Measurements from ENCODE around the gene ADAM19.

The ADAM19 gene

DNA sequence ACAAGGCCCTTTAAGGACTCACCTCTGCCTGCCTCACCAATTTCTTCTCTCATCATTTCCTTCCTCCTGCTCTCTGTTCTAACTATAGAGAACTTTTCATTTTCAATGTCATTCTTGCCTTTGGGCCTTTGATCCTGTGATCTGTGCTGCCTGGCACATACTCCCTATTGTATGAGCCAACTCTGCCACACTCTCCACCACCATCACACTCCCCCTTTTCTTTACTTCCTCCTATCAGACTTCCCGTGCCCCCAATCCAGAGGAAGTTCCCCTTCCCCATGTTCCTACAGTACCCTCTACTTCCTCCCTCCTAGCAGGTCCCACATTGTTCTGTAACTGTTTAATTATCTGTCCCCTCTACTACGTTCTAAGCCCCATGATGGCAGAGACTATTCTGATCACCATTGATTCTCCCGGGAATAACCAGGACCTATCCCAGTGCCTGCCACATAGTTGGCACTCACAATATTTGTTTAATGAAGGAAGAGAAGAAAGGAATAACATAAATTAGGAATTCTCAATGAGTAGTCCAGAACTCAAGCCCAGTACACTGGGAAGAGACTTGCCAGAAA lies 27.5 kb downstream of the ADAM19 start:
- WGBS = 95% methylated on average over 3 of the region's 3 CpGs
- no peaks in the 10 kb centered on the region for H3K9me3 ChIP-seq (ENCODE audit: insufficient read depth, low read depth, low read length)
- no peak overlapping the region for H3K9ac ChIP-seq (ENCODE audit: low read depth, low read length)
- H3K4me3 ChIP-seq (ENCODE audit: low read length) = no peak overlapping the region
- no peak overlapping the region for H3K27ac ChIP-seq (ENCODE audit: low read depth, low read length)
- H3K4me1 ChIP-seq (ENCODE audit: insufficient read depth, low read length) = peaks cover 12% of the 10 kb centered on the region; the same call in 1 of the 2 replicates
- no peaks in the 10 kb centered on the region for H3K27me3 ChIP-seq (ENCODE audit: insufficient read depth, low read length)
- H3K36me3 ChIP-seq (ENCODE audit: insufficient read depth, low read length) = peaks cover 2% of the 10 kb centered on the region; the same call in 1 of the 2 replicates

- peaks cover 16% of the 10 kb centered on the region; the same call in 1 of the 2 replicates for H3K4me1 ChIP-seq (ENCODE audit: insufficient read depth, low read length)
- no peak overlapping the region for H3K4me3 ChIP-seq (ENCODE audit: low read length)
- H3K9me3 ChIP-seq (ENCODE audit: insufficient read depth, low read depth, low read length) = no peaks in the 10 kb centered on the region
- 84% methylated on average over 6 of the region's 6 CpGs for WGBS
- H3K27me3 ChIP-seq (ENCODE audit: insufficient read depth, low read length) = no peaks in the 10 kb centered on the region
- H3K27ac ChIP-seq (ENCODE audit: low read depth, low read length) = no peak overlapping the region; the same call in 1 of the 2 replicates
- H3K9ac ChIP-seq (ENCODE audit: low read depth, low read length) = no peak overlapping the region
- no peaks in the 10 kb centered on the region for H3K36me3 ChIP-seq (ENCODE audit: insufficient read depth, low read length)
Observed at GRCh38 chr5:157546456-157547100, 29.0 kb downstream of the ADAM19 start.

GRCh38 chr5:157545610-157546310 lies 29.8 kb downstream of the ADAM19 start:
- Histone ChIP-seq H3K9me3 (ENCODE audit: insufficient read depth, low read depth, low read length) (no peaks in the 10 kb centered on the region), H3K4me3 (ENCODE audit: low read length) (no peak overlapping the region), H3K27me3 (ENCODE audit: insufficient read depth, low read length) (no peaks in the 10 kb centered on the region), H3K4me1 (ENCODE audit: insufficient read depth, low read length) (peaks cover 24% of the 10 kb centered on the region; the same call in 1 of the 2 replicates), H3K27ac (ENCODE audit: low read depth, low read length) (no peak overlapping the region), H3K9ac (ENCODE audit: low read depth, low read length) (no peak overlapping the region), H3K36me3 (ENCODE audit: insufficient read depth, low read length) (no peaks in the 10 kb centered on the region)
- 93% methylated on average over 4 of the region's 4 CpGs for WGBS

DNA sequence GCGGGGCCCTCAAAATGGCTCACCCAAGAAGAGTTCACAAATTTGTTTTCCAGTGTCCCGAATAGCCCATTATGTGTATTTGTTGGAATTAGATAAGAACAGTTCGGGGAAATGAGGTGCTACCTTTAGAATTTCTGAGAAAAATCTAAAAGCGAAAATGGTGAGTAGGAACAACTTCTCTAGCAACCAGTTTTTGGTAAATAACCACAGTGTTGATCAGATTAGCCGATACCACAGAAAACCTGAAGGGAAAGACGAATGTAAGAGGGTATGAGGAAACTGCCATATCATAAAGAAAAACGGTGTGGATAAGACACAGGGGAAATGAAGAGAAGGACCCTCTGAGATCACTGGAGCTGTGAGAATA lies 31.0 kb downstream of the ADAM19 start:
- Histone ChIP-seq H3K27me3 (ENCODE audit: insufficient read depth, low read length) (no peaks in the 10 kb centered on the region), H3K9ac (ENCODE audit: low read depth, low read length) (no peak overlapping the region), H3K27ac (ENCODE audit: low read depth, low read length) (no peak overlapping the region), H3K9me3 (ENCODE audit: insufficient read depth, low read depth, low read length) (no peaks in the 10 kb centered on the region), H3K36me3 (ENCODE audit: insufficient read depth, low read length) (no peaks in the 10 kb centered on the region), H3K4me3 (ENCODE audit: low read length) (no peak overlapping the region), H3K4me1 (ENCODE audit: insufficient read depth, low read length) (peaks cover 19% of the 10 kb centered on the region; the same call in 1 of the 2 replicates)
- WGBS = 94% methylated on average over 7 of the region's 7 CpGs

GRCh38 chr5:157543825-157544622 lies 31.6 kb downstream of the ADAM19 start:
- no peaks in the 10 kb centered on the region for H3K36me3 ChIP-seq (ENCODE audit: insufficient read depth, low read length)
- no peaks in the 10 kb centered on the region for H3K9me3 ChIP-seq (ENCODE audit: insufficient read depth, low read depth, low read length)
- 93% methylated on average over 10 of the region's 10 CpGs for WGBS
- H3K4me3 ChIP-seq (ENCODE audit: low read length) = no peak overlapping the region
- no peaks in the 10 kb centered on the region for H3K27me3 ChIP-seq (ENCODE audit: insufficient read depth, low read length)
- H3K4me1 ChIP-seq (ENCODE audit: insufficient read depth, low read length) = peaks cover 16% of the 10 kb centered on the region; the same call in 1 of the 2 replicates
- H3K27ac ChIP-seq (ENCODE audit: low read depth, low read length) = no peak overlapping the region
- H3K9ac ChIP-seq (ENCODE audit: low read depth, low read length) = no peak overlapping the region

- Histone ChIP-seq H3K27me3 (ENCODE audit: insufficient read depth, low read length) (no peaks in the 10 kb centered on the region), H3K4me3 (ENCODE audit: low read length) (no peak overlapping the region), H3K27ac (ENCODE audit: low read depth, low read length) (no peak overlapping the region), H3K9me3 (ENCODE audit: insufficient read depth, low read depth, low read length) (no peaks in the 10 kb centered on the region), H3K9ac (ENCODE audit: low read depth, low read length) (no peak overlapping the region), H3K4me1 (ENCODE audit: insufficient read depth, low read length) (peaks cover 16% of the 10 kb centered on the region; the same call in 1 of the 2 replicates), H3K36me3 (ENCODE audit: insufficient read depth, low read length) (peaks cover 3% of the 10 kb centered on the region; the same call in 1 of the 2 replicates)
- 90% methylated on average over 12 of the region's 14 CpGs for WGBS
Observed at GRCh38 chr5:157542282-157543000, 33.1 kb downstream of the ADAM19 start.

DNA sequence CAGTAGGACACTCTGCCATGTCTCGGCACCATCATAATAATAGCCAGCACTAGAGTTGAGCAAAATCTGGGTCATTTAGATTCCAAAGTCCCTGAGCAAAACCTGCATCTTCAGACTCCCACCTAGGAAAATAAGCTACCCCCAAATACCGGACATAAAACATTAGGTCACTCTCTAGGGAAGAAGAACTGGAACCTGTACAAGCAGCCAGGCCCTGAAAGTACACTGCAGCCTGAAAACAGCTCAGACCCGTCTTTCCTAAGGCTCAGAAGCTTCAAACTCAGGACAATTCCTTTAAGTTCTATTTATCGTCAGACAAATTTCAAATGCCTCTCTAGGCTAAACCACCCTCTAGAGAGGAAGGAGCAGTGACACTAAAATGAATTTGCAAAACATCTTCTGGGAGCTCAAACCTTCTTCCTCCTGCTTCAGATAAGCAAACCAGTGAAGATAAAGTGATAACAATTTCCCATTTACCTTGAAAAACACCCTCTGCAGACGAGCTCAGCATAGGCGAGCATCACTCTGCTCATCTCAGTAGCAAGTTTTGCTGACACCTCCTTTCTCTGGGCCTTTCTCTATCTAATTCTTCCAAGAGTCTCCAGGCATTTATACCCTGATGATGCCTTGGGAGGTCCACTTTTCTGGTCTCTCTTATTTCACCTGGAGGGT lies 34.0 kb downstream of the ADAM19 start:
- WGBS = 87% methylated on average over 6 of the region's 6 CpGs
- no peak overlapping the region for H3K4me3 ChIP-seq (ENCODE audit: low read length)

GRCh38 chr5:157540707-157541446 lies 34.7 kb downstream of the ADAM19 start:
- H3K9ac ChIP-seq (ENCODE audit: low read depth, low read length) = no peak overlapping the region
- H3K36me3 ChIP-seq (ENCODE audit: insufficient read depth, low read length) = peaks cover 13% of the 10 kb centered on the region
- 80% methylated on average over 11 of the region's 11 CpGs for WGBS
- no peaks in the 10 kb centered on the region for H3K9me3 ChIP-seq (ENCODE audit: insufficient read depth, low read depth, low read length)
- no peaks in the 10 kb centered on the region for H3K27me3 ChIP-seq (ENCODE audit: insufficient read depth, low read length)
- H3K27ac ChIP-seq (ENCODE audit: low read depth, low read length) = no peak overlapping the region
- H3K4me1 ChIP-seq (ENCODE audit: insufficient read depth, low read length) = peaks cover 14% of the 10 kb centered on the region; the same call in 1 of the 2 replicates
- no peak overlapping the region for H3K4me3 ChIP-seq (ENCODE audit: low read length)

More for the DNA sequence above, 34.0 kb downstream of the ADAM19 start:
- H3K27me3 ChIP-seq (ENCODE audit: insufficient read depth, low read length) = no peaks in the 10 kb centered on the region
- no peak overlapping the region for H3K27ac ChIP-seq (ENCODE audit: low read depth, low read length)
- H3K36me3 ChIP-seq (ENCODE audit: insufficient read depth, low read length) = peaks cover 11% of the 10 kb centered on the region
- no peak overlapping the region for H3K9ac ChIP-seq (ENCODE audit: low read depth, low read length)
- no peaks in the 10 kb centered on the region for H3K9me3 ChIP-seq (ENCODE audit: insufficient read depth, low read depth, low read length)
- peaks cover 15% of the 10 kb centered on the region; the same call in 1 of the 2 replicates for H3K4me1 ChIP-seq (ENCODE audit: insufficient read depth, low read length)

GRCh38 chr5:157540124-157540523 lies 35.5 kb downstream of the ADAM19 start:
- Histone ChIP-seq H3K4me3 (ENCODE audit: low read length) (no peak overlapping the region), H3K27me3 (ENCODE audit: insufficient read depth, low read length) (no peaks in the 10 kb centered on the region), H3K4me1 (ENCODE audit: insufficient read depth, low read length) (peaks cover 14% of the 10 kb centered on the region; the same call in 1 of the 2 replicates), H3K36me3 (ENCODE audit: insufficient read depth, low read length) (peaks cover 13% of the 10 kb centered on the region), H3K9ac (ENCODE audit: low read depth, low read length) (no peak overlapping the region), H3K9me3 (ENCODE audit: insufficient read depth, low read depth, low read length) (no peaks in the 10 kb centered on the region), H3K27ac (ENCODE audit: low read depth, low read length) (no peak overlapping the region)
- 93% methylated on average over 2 of the region's 2 CpGs for WGBS
